Measurements from ENCODE around the gene TAF4.

GRCh38 chr20:62039738-62040137 lies 25.9 kb downstream of the TAF4 start:
- no peak for TF ChIP-seq TAF1 (IDR thresholded peaks at IDR 0.05; ENCODE audit: borderline replicate concordance, low read depth, low read length)
- TF ChIP-seq POLR2AphosphoS5 (IDR thresholded peaks at IDR 0.05; ENCODE audit: low read depth, low read length), result no peak

All from GM12892 (cell line).